NT2/D1 (cell line): ENCODE data around the gene ARFGAP3.

Experiments
- YY1 ChIP-seq: IDR thresholded peaks from 2 replicates; pipeline ENCODE4 v1.6.1; 2011; ENCODE audit not compliant: insufficient read length, insufficient read depth
- ZNF274 ChIP-seq: IDR thresholded peaks from 2 replicates; pipeline ENCODE4 v1.6.1; 2011; ENCODE audit warnings: mild to moderate bottlenecking, low read depth, low read length

- TF ChIP-seq ZNF274 (no peak), YY1 (no peak)
Observed at GRCh38 chr22:42747701-42748513, 109.2 kb downstream of the ARFGAP3 start.
